NOMO-1 treated with DMSO at 0.1 percent for 48 hours (cell line): Measurements from ENCODE around the gene ZNF583.

Source experiments
- DNase-seq: peaks from one replicate; lab custom pipeline; 2025; ENCODE audit not compliant: unreplicated experiment; lab: John Stamatoyannopoulos, UW

The ZNF583 gene

DNA sequence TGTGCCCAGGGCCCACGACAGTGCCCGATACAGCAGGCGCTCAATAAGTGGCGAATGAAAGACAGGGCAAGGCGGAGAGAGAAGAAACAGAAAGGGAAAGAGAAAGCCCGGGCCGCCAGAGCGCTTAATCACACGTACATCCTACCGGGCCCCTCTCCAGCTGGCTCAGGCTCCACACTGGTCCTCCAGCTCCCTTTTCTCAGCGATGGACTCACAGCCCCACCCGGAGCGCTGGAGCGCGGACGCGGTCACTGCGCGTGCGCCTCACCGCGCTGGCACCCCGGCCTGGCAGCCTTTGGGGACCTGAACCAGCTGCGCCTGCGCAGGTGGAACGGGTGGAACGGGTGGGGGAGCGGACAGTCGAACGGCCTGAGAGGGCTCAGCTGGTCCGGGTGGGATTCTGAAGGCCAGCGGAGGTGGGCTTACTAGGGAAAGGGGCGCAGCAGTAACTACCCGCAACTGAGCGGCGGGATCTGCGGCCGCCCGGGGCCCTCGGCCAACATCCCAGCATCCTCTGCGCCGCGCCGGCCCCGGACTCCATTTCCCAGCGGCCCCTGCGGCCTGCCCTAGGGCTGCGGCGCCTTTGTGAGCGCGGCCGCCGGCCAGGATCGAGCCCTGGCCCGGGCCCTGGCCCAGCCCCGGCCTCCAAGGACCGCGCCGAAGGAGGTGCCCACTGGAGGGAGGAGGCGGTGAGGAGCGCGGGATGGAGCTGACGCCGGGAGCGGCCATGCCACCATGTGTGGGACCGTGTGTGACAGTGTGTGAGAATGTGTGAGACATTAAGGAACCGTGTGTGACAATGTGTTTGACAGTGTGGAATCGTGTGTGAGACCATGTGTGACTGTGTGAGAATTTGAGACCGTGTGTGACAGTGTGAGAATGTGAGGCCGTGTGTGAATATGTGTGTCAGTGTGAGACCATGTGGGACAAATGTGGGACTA lies at the start of gene ZNF583:
Gene ZNF583 (plus strand): TSS at position 569 of the 941 bp plus-strand sequence. CDS start 2,783 bp downstream, outside the sequence.
- DNase-seq = peak; percentile 80

DNA sequence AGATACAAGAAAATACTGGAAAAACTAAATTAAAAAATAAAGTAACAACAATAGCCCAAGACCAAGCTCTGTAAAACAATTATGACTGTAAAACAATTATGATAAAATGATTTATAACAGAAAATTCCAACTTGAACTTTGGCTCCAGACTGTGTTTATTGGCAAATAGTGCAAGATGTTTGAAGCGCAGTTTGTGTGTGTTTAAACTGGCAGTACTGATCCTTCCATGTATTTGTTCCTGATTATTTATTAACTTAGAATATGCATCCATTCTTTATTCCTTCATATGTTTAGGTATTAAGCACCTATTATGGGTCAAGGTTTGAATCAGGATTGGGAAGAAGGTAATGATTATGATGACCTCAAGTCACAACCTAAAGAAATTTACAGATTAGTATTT lies 48.6 kb upstream of the ZNF583 start:
- no peak for DNase-seq

DNA sequence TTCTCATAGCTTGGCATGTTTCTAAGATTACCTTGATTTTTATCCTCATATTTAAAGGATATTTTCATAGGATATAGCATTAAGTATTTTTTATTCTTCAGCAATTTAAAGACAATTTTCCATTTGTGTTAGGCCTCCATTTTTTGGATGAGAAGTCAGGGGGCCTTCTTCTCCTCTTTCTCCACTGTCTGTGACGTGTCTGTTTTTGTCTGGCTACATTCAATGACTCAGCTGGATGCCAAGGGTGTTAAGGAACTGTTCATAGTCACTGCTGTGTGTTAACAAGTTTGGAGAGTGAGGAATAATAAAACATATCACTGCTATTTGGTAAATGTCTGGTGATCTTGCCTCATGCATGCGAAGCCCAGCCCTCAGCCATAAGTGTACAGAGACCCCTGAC lies 47.2 kb upstream of the ZNF583 start:
- DNase-seq = no peak

DNA sequence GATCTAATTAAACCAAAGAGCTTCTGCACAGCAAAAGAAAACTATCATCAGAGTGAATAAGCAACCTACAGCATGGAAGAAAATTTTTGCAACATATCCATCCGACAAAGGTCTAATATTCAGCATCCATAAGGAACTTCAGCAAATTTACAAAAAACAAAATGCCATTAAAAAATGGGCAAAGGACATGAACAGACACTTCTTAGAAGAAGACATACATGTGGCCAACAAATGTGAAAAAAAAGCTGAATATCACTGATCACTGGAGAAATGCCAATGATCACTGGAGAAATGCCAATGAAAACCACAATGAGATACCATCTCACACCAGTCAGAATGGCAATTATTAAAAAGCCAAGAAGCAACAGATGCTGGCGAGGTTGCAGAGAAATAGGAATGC lies 43.3 kb upstream of the ZNF583 start:
- DNase-seq = no peak

DNA sequence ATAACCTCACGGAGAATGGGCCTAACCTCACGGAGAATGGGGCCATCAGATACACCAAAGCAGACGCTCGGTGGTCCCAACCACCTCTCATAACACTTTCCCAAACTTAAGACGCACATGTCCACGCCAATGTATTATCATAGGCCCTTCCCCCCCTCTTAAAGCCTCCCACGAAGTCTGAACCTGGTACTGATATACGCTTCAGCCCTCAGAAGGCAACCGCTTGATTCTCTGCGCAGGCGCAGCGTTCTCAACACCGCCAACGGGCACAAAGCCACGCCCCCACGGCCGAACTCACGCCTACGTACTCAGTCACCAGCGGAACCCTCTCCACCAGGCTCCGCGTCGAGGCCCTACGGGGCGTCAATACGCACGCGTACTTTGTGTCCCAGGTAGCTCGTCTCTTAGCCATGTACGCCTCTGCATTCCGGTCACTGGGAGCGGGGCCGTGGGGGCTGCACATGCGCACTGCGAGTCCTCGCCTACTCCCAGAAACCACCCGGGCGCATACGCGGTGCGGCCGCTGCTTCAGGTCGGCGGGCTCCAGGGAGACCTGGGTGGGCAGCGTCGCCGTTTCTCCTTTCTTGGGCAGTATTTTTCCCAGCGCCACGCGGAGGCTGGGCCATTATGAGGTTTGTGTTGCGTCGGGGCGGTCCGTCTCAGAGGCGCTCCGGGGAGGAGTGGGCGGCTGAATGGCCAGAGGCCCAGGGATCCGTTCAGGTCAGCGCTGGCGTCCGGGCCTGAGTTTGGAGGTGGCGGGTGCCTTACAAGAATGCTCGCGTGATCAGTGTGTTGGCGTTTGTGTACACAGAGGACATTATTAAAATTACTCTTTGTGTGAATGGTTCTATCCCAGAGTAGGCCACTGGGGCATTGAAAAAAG lies 36.1 kb upstream of the ZNF583 start:
- no peak for DNase-seq

DNA sequence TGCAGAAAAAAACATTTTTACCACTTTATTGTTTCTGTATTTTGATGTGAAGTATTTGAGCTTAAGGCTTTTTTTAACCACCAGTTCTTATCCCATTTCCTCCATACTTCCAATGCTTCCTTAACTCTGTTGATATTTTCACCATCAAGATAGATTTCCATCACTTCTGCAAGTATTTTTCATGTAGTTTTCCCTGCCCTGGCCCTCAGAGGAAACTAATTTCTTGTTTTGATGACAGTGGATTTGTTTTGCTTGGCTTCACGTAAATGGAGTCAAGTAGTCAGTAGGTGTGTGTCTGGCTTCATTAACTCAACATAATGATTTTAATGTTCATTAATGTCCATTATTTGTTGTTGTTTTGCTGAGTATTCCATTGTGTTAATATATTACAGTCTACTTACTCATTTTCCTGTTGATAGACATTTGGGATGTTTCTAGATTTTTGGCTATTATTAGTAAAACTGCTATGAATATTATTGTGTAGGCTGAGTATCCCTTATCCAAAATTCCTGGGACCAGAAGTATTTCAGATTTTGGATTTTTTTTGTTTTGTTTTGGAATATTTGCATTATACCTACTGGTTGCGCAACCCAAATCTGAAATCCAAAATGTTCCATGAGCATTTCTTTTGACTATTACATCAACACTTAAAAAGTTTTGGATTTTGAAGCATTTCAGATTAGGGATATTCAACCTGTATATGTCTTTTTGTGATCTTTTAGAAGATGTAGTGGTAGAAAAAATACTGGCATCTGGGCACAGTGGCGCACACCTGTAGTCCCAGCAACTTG lies 34.1 kb upstream of the ZNF583 start:
- no peak for DNase-seq

DNA sequence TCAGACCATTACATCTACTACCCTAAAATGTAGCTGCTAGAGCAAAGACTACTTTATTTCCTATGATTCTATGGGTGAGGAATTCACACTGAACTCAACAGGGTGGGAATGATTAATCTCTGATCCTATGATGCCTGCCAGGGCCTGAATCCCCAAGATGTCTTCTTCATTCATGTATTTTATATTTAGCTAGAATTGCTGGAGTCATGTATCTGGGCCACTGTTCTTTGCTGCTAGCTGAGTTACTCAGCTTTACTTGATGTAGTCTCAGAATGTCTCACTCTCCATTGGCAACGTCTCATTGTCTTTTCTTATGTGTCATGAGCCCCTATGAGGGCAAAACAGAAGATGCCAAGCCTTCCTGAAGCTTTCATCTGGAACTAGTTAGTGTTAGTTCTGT lies 31.9 kb upstream of the ZNF583 start:
- no peak for DNase-seq

DNA sequence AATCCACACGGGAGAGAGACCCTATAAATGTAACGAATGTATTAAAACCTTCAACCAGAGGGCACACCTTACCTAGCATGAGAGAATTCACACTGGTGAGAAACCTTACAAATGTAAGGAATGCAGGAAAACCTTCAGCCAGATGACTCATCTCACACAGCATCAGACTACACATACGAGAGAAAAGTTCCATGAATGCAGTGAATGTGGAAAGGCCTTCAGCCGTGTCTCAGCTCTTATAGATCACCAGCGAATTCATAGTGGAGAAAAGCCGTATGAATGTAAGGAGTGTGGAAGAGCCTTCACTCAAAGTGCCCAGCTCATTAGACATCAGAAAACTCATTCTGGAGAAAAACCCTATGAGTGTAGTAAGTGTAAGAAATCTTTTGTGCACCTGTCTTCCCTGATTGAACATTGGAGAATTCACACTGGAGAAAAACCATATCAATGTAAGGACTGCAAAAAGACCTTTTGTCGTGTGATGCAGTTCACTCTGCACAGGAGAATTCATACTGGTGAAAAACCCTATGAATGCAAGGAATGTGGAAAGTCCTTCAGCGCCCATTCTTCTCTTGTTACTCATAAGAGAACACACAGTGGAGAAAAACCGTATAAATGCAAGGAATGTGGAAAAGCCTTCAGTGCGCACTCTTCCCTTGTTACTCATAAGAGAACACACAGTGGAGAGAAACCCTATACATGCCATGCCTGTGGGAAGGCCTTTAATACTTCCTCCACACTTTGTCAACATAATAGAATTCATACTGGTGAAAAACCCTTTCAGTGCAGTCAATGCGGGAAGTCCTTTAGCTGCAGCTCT lies 26.8 kb upstream of the ZNF583 start:
- no peak for DNase-seq

DNA sequence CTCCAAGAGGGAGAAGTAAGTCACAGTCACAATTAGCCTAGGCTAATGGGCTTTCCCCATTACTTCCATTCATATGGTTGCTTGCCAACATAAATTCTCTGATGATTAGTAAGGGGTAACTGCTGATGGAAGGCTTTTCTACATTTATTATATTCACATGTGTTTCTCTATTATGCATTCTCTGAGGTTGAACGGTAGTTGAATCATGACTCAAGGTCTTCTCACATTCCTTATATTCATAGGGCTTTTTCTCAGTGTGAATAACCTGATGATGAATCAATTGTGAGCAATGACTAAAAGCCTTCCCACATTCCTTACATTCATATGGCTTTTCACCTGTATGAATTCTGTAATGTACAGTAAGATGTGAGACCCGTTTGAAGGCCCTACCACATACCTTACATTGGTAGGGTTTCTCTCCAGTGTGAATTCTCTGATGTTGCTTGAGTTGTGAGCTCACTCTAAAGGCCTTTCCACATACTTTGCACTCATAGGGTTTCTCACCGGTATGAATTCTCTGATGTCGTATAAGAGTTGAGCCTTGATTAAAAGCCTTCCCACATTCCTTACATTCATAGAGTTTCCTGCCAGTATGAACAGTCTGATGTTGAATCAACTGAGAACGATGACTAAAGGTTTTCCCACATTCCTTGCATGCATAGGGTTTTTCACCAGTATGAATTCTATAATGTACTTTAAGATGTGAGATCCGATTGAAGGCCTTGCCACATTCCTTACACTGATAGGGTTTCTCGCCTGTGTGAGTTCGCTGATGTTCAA lies 20.1 kb upstream of the ZNF583 start:
- DNase-seq = no peak

DNA sequence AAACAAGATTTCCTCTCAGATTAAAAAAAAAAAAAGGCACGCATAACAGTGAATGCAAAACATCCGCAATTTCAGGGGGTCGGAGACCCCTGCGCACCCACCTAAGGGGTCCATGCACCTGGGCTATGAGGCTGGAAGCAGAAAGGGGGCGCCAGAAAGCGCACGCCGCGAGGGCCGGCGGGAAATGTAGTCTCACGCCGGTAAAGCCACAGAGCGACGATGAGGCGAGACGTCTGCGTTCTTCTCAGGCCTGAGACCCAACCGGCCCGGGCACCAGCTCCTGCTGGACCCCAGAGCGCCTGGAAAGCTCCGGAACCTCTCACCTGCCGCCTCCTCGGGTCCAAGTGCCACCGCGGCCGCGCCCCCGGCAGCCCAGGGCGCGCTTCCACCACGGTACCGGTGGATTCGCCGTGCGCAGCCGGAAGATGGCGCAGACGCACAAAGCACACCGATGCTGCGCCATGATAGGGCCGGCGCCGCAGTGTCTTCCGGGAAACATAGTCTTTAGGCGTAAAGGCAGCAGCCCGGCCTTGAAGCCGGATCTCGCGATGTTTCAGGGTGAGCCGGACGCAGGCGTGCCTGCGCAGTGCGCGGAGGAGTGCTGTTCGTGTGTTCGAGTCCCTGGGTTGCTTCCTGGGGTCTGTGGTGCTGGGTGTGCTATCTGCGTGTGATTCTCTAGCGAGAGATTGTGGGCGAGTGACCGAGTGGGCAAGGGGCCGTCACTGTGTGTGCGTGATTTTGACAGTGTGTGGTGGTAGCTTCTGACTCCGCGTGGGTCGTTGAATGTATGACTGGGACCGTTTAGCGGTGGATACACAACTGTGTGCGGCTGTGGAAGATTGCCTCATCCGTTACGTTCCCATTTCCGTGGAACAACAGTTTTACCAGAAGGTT lies 10.8 kb upstream of the ZNF583 start, which contains the start of gene ZNF582:
Gene ZNF582 (minus strand): TSS at position 416 of the 894 bp plus-strand sequence. CDS start 1,782 bp downstream, outside the sequence.
- DNase-seq = peak; percentile 81

DNA sequence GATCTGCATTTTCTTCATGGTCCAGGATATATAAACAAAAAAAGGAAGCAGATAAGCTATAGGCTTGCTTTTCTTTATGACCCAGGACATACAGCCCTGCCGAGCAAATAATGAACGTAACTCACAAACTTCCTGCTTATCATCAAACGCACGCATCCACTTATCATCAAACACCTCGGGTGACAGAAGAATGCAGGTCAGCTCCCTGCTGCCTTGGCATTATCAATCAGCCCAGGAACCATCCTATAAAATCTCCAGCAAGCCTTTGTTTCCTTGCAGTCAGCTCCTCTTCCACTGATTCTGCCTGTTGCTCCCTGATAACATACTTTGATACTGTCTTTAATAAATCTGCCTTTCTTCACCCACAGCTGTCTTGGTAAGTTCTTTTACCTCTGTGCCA lies 5.3 kb upstream of the ZNF583 start:
- DNase-seq = no peak

DNA sequence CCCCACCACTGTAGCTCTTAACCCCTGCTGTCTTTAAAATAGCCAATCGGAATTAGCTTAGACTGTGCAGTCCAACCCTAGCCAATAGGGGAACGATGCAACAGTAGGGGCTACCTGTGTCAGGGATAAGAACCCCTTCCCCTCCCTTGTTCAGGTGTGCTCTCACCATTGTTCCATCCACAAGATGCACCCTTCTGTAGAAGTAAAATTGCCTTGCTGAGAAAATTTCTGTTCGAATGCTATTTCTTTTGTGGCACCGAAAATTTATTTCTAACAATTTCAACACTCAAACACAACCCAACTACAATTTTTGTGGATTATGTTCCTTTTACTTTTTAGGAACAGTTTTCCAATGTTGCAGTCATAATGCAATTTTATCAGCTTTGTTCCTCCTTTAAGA lies 3.6 kb upstream of the ZNF583 start:
- no peak for DNase-seq

DNA sequence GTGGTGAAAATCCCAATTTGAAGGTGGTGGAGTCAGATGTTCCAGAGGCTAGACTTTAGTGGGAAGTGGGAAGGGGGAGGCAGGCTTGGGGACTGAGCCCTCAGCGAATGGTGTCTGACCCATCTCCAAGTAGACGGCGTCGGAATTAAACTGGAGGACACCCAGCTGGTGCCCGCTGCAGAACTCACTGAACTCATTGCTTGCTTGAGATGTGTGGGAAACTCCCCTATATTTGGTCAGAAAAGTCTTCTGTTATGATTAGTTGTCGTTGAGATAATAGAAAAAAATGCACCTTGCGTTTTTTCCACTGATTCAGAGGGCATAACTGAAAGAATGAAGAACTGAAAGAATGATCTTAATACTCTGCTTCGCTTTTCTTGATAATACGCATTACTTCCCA lies 871 bp upstream of the ZNF583 start:
- no peak for DNase-seq

DNA sequence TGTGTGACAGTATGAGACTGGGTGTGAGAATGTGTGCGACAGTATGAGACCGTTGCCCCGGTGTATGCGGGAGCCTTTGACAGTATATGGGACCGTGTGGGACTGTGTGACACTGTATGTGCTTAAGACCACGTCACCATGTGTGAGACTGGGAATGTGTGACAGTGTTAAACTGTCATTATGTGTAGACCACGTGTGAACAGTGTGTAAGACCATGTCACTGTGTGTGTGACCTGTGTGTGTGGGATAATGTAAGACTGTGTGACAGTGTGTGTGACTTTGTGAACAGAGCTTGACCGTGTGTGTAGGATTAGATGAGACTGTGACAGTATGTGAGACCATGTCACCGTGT lies 549 bp downstream of the ZNF583 start:
- no peak for DNase-seq

DNA sequence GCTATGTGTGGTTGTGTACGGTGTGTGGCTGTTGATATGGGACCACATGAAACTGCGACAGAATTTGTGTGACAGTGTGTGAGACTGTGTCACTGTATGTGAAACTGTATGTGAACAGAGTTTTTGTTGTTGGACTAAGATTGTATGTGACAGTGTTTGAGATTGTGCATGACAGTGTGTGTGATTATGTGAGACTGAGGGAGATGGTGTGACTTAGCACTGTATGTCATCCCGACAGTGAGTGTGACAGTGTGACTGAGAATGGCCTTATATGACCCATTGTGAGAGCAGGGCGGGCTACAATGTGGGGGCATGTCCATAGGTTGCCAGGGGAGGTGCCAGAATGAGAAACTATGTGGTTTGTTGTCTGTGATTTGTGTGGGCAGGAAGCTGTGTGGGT lies 930 bp downstream of the ZNF583 start:
- DNase-seq = no peak

DNA sequence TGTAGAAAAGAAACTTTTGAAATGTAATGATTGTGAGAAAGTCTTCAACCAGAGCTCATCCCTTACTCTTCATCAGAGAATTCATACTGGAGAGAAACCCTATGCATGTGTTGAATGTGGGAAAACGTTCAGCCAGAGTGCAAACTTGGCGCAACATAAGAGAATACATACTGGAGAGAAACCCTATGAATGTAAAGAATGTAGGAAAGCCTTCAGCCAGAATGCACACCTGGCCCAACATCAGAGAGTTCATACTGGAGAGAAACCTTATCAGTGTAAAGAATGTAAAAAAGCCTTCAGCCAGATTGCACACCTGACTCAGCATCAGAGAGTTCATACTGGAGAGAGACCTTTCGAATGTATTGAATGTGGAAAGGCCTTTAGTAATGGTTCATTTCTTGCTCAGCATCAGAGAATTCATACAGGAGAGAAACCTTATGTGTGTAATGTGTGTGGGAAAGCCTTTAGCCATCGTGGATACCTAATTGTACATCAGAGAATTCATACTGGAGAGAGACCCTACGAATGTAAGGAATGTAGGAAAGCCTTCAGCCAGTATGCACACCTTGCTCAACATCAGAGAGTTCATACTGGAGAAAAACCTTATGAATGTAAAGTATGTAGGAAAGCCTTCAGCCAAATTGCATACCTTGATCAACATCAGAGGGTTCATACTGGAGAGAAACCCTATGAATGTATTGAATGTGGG lies 19.3 kb downstream of the ZNF583 start:
- no peak for DNase-seq

DNA sequence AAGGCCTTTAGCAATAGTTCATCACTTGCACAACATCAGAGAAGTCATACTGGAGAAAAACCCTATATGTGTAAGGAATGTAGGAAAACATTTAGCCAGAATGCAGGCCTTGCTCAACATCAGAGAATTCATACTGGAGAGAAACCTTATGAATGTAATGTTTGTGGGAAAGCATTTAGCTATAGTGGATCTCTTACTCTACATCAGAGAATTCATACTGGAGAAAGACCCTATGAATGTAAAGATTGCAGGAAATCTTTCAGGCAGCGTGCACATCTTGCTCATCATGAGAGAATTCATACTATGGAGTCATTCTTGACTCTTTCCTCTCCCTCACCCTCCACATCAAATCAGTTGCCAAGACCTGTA lies 19.8 kb downstream of the ZNF583 start:
- DNase-seq = no peak
